Prostate gland (tissue), 2 donors: ENCODE measurements around the gene PRICKLE2. TPM values are rescaled to one million over a fixed set of nuclear protein-coding genes. Genes with fewer than 3 reads are reported as not detected.

Source experiments
- DNase-seq: peaks from one replicate; pipeline ENCODE4 v3.0.0-alpha.2; 2019; ENCODE audit warnings: low spot score
- H3K27ac ChIP-seq, 2 donors: fragments of 200-600 bp; sonication (generic); 2 replicates each; pipeline ENCODE4 v1.5.1; 2017 to 2019
- H3K27me3 ChIP-seq: fragments of 200-600 bp; sonication (generic); replicated peaks from 2 replicates; pipeline ENCODE4 v1.5.1; 2019; ENCODE audit not compliant: insufficient read depth
- H3K36me3 ChIP-seq, 2 donors: fragments of 200-600 bp; sonication (generic); 1 replicate in 1 of 2; 2 replicates in 1 of 2; pipeline versions ENCODE4 v1.5.1 to v1.8.1; 2017 to 2019
- H3K4me1 ChIP-seq: fragments of 200-600 bp; sonication (generic); replicated peaks from 2 replicates; pipeline ENCODE4 v1.5.1; 2019
- H3K4me3 ChIP-seq, 2 donors: fragments of 200-600 bp; sonication (generic); 2 replicates each; pipeline ENCODE4 v1.5.1; 2017 to 2019
- H3K9me3 ChIP-seq: fragments of 200-600 bp; sonication (generic); 2 replicates; pipeline ENCODE4 v1.5.1; 2017
- CTCF ChIP-seq, 4 experiments: fragments of 200-600 bp in 2 of 4; fragments of 450-650 bp in 2 of 4; sonication (generic) in 2 of 4; IDR thresholded peaks; 1 replicate in 3 of 4; 2 replicates in 1 of 4; pipeline ENCODE4 v1.5.1; 2016 to 2019; ENCODE audit warnings: antibody characterized with exemption in 4 of 4, mild to moderate bottlenecking in 2 of 4, moderate library complexity in 2 of 4
- POLR2A ChIP-seq: fragments of 450-650 bp; IDR thresholded peaks from one replicate; pipeline ENCODE4 v1.6.1; 2016; ENCODE audit warnings: antibody characterized with exemption, mild to moderate bottlenecking
- POLR2AphosphoS5 ChIP-seq: sonication (generic); formaldehyde crosslinking; IDR thresholded peaks from one replicate; pipeline ENCODE4 v1.6.1; 2017; ENCODE audit warnings: antibody characterized with exemption
- WGBS: methylation state at CpG from one replicate; pipeline ENCODE4 v1.1.5; 2018; 5-methylcytosine and 5-hydroxymethylcytosine counted together
- intact Hi-C: fragments of 100-400 bp; cut with DNase I; formaldehyde crosslinking; loops from one replicate; pipeline ENCODE4 v1.14.2; 2022
- total RNA-seq, 2 donors: library from RNA; depleted of rRNA; stranded (reverse); fragments of >200 nt; gene quantifications; one replicate each; pipeline ENCODE4 v1.1.0, GENCODE V29; 2016

PRICKLE2 gene
- total RNA-seq, 2 donors from 2014 or later: 11.9 to 21.0 TPM

DNA sequence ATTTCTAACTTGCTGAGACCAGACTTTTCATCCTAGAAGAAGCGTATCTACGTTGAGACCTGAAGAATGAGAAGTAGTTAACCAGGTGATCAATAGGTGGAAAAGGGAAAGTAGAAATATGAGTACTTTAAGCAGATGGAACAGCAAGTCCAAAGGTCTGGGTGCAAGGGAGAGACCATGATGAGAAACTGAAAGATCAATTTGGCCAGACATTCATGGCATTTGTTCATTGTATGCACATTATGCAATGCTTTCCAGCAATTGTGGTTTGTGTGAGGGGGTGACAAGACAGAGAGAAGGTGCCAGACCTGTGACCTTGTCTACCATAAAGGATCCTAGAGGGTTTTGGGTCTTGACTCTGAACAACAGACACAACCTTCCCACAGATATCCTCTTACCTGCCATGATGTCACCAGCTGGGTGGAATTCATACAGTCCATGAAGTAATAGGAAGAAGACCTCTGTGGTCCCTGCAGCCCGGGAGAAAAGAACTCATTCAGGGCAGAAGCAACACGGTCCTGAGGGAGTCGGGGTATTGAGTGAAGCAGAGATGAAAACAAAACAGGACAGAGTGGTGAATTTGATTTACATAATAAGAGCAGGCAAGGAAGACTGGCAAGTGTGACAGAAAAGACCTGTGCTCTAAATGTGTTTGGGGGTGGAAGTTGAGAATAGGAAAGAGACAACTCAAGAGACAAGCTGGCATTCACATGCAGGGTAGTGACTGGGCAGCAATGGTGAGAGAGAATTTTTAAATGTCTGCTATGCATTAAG is 138.6 kb downstream of the PRICKLE2 start:
- WGBS: 90% methylated on average over 5 of the region's 5 CpGs
- H3K27ac ChIP-seq: no peak overlapping the region
- no peak overlapping the region for H3K4me3 ChIP-seq
- intact Hi-C loops: no loop called here
- H3K27me3 ChIP-seq: no peaks in the 10 kb centered on the region
- DNase-seq: no peak
- H3K4me1 ChIP-seq: no peaks in the 10 kb centered on the region
- no peaks in the 10 kb centered on the region for H3K9me3 ChIP-seq
- TF ChIP-seq CTCF (IDR thresholded peaks at IDR 0.05) (no peak), POLR2A (no peak), POLR2AphosphoS5 (no peak)
- H3K36me3 ChIP-seq: no peaks in the 10 kb centered on the region

DNA sequence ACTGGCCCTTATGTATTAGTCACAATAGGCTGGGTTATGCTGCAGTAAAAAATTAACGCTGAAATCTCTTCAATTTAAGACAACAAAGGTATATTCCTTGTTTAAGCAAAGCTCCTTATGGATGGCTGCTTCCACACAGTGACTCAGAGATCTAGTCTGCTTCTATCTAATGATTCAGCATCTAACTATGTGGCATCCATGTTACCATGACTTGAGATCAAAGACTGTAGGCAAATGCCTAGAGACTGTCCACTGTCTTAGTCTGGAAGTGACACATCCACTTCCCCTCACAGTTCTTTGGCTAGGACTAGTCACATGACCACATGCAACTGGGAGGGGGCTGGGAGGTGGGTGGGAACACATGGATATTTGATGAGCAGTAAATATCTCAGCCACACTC is 140.6 kb downstream of the PRICKLE2 start:
- WGBS: 83% methylated on average over 1 of the region's 1 CpG
- no peak for DNase-seq
- Histone ChIP-seq H3K4me1 (no peaks in the 10 kb centered on the region), H3K27ac (no peak overlapping the region), H3K9me3 (no peaks in the 10 kb centered on the region), H3K4me3 (no peak overlapping the region), H3K36me3 (no peaks in the 10 kb centered on the region), H3K27me3 (no peaks in the 10 kb centered on the region)
- no peak for TF ChIP-seq POLR2A
- no peak for TF ChIP-seq POLR2AphosphoS5
- intact Hi-C loops: no loop called here

DNA sequence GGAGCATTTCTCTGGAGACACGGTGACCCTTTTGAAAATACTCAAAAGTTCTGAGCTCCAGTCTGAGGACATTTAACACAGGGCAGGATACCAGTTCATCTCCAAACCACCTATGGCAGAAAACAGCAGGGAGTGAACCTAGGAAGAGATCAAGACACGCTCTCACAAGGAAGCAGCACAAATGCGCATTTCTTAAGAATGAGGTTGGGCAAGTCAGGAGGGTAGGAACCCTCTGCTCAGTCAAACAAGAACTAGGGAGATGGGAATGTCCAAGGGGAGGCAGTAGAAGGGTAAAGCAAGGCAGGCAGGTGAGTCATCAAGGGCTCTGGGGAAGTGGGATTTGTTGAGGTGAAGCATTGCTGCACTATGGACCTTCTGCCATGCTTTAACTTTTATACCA is 141.7 kb downstream of the PRICKLE2 start:
- no peak for DNase-seq
- intact Hi-C loops: no loop called here
- H3K9me3 ChIP-seq: no peaks in the 10 kb centered on the region
- H3K4me3 ChIP-seq: no peak overlapping the region
- TF ChIP-seq POLR2A (no peak), POLR2AphosphoS5 (no peak), CTCF (IDR thresholded peaks at IDR 0.05) (no peak)
- H3K27ac ChIP-seq: no peak overlapping the region
- H3K36me3 ChIP-seq: no peaks in the 10 kb centered on the region
- H3K27me3 ChIP-seq: no peaks in the 10 kb centered on the region
- WGBS: 61% methylated on average over 3 of the region's 3 CpGs
- no peaks in the 10 kb centered on the region for H3K4me1 ChIP-seq

DNA sequence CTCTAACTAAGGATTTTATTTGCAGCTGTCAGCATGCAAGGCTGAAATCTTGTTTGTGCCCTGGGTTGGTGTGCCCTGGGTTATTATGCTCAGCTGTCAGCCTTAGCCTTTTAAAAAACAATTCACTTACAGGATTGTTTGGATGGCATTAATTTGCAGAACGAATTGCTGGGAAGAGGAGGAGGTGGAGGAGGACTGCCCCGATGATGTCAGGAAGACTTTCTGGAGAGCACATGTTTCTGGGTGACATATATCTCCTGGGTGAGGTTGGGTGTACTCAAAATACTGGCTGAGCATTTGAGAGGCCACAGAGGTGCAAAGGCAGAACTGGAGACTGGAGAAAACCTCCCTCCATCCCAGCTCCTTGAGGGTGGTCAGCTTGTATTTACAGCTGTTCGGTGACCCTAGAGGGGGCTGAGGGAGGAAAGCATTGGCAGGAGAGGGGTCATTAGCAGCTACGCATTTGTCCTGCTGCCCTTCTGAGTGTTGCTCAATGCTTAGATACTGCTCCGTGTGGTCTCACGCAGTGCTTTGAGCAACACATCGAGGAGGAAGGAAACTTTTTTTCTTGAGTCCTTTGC is 142.2 kb downstream of the PRICKLE2 start:
- 70% methylated on average over 7 of the region's 7 CpGs for WGBS
- no peak for DNase-seq
- Histone ChIP-seq H3K4me3 (no peak overlapping the region), H3K4me1 (no peaks in the 10 kb centered on the region), H3K36me3 (no peaks in the 10 kb centered on the region), H3K27me3 (no peaks in the 10 kb centered on the region), H3K27ac (no peak overlapping the region), H3K9me3 (no peaks in the 10 kb centered on the region)
- intact Hi-C loops: no loop called here
- no peak for TF ChIP-seq POLR2A
- no peak for TF ChIP-seq CTCF (IDR thresholded peaks at IDR 0.05)
- TF ChIP-seq POLR2AphosphoS5: no peak

GRCh38 chr3:64082411-64082810 is 142.9 kb downstream of the PRICKLE2 start:
- intact Hi-C loops: no loop called here

More at GRCh38 chr3:64082411-64082810, 142.9 kb downstream of the PRICKLE2 start:
- DNase-seq: no peak
- no peaks in the 10 kb centered on the region for H3K27me3 ChIP-seq
- no peaks in the 10 kb centered on the region for H3K9me3 ChIP-seq
- no peaks in the 10 kb centered on the region for H3K36me3 ChIP-seq
- H3K4me3 ChIP-seq: no peak overlapping the region
- TF ChIP-seq POLR2A (no peak), POLR2AphosphoS5 (no peak), CTCF (IDR thresholded peaks at IDR 0.05) (no peak)
- WGBS: 81% methylated on average over 3 of the region's 3 CpGs
- H3K27ac ChIP-seq: no peak overlapping the region
- H3K4me1 ChIP-seq: no peaks in the 10 kb centered on the region
